GM12878 (cell line): Measurements from ENCODE around the gene SLC25A29.

ENCODE experiments used
- BCL11A ChIP-seq: IDR thresholded peaks from 2 replicates; pipeline ENCODE4 v1.6.1; 2011; ENCODE audit warnings: low read depth, low read length
- BRCA1 ChIP-seq: IDR thresholded peaks from 2 replicates; pipeline ENCODE4 v1.6.1; 2011; ENCODE audit warnings: low read depth, low read length, improper control_type of control experiment
- CBX3 ChIP-seq: fragments of 200-600 bp; sonication (generic); IDR thresholded peaks from 2 replicates; pipeline ENCODE4 v1.6.1; 2016; ENCODE audit warnings: low read depth, borderline replicate concordance
- CREB1 ChIP-seq: IDR thresholded peaks from 2 replicates; pipeline ENCODE4 v1.6.1; 2012; ENCODE audit warnings: low read depth, mild to moderate bottlenecking, inconsistent platforms
- CTCF ChIP-seq, 3 experiments: IDR thresholded peaks in 2 of 3; conservative IDR thresholded peaks in 1 of 3; 2 replicates each; pipeline ENCODE4 v1.5.1; 2011; ENCODE audit warnings: low read depth in 3 of 3, low read length in 3 of 3, mild to moderate bottlenecking in 3 of 3, control low read depth in 2 of 3, moderate library complexity in 2 of 3, inconsistent platforms in 1 of 3, mixed read lengths in 1 of 3; ENCODE audit not compliant: control insufficient read depth in 2 of 3, insufficient read depth in 1 of 3; ENCODE audit errors: extremely low read depth in 1 of 3
- ESRRA ChIP-seq: IDR thresholded peaks from 2 replicates; pipeline ENCODE4 v1.6.1; 2012; ENCODE audit warnings: mild to moderate bottlenecking, low read length, improper control_type of control experiment
- MLLT1 ChIP-seq: fragments of 450-650 bp; IDR thresholded peaks from 2 replicates; pipeline ENCODE4 v1.6.1; 2016; ENCODE audit warnings: mild to moderate bottlenecking
- NBN ChIP-seq: fragments of 450-650 bp; IDR thresholded peaks from 2 replicates; pipeline ENCODE4 v1.6.1; 2016
- POLR2A ChIP-seq: IDR thresholded peaks from 2 replicates; pipeline ENCODE4 v1.6.1; 2011; ENCODE audit warnings: low read depth, mild to moderate bottlenecking, low read length
- REST ChIP-seq: IDR thresholded peaks from 2 replicates; pipeline ENCODE4 v1.6.1; 2012; ENCODE audit warnings: mild to moderate bottlenecking, low read depth, low read length
- SMARCA5 ChIP-seq: fragments of 450-650 bp; IDR thresholded peaks from 2 replicates; pipeline ENCODE4 v1.6.1; 2017; ENCODE audit warnings: mild to moderate bottlenecking
- TAF1 ChIP-seq: IDR thresholded peaks from 2 replicates; pipeline ENCODE4 v1.6.1; 2011; ENCODE audit warnings: mild to moderate bottlenecking, low read depth, low read length, borderline replicate concordance
- TF ChIP-seq, protein P1 (sequence below): IDR thresholded peaks from 2 replicates; pipeline ENCODE4 v1.6.1; 2012; ENCODE audit warnings: low read depth, low read length, improper control_type of control experiment

DNA sequence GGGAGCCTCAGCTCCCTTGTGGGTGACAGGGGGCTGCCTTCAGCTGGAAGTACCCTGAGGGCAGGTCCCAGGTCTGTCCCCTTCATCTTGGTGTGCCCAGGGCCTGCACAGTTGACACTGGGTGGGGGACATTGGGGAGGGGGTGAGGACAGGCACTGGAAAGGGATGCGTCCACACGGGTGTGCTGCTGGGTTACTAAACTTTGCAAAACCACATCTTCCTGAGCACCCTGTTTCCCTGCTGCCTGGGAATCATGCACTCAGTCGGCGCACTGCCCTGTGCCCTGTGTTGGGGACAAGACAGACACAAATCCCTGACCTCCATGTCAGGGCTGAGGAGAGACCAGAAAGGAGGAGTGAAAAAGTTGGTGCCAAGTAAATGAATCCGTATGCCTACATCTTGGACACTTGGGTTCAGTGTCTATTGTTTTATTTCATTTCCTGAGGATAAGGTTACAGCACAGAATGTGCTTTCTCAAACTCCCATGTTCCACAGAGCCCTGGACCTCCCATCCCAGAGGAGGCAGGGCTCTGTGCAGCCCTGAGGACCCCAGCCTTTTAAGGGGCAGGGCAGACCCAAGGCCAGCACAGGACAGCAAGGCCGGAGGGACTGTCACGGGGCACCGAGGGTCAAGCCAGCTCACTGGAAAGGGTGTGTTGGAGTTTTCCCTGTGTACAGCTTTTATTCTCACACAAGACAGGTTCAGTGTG lies 2.9 kb upstream of the SLC25A29 start:
- TF ChIP-seq SMARCA5 (no peak), POLR2A (no peak), ESRRA (no peak), BCL11A (no peak), CTCF (IDR thresholded peaks at IDR 0.05 in 2 of 3, conservative IDR thresholded peaks at IDR 0.05 in 1 of 3; ENCODE audit: control insufficient read depth in 2 of 3, extremely low read depth in 1 of 3, insufficient read depth in 1 of 3, low read depth in 3 of 3, low read length in 3 of 3) (no peak), MLLT1 (no peak), BRCA1 (no peak), REST (no peak), NBN (no peak), TAF1 (no peak), CREB1 (no peak), CBX3 (no peak)
- TF ChIP-seq, protein P1, sequence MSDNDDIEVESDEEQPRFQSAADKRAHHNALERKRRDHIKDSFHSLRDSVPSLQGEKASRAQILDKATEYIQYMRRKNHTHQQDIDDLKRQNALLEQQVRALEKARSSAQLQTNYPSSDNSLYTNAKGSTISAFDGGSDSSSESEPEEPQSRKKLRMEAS = no peak
